Lung (tissue), 12 donors: Measurements from ENCODE around the gene C17orf50. TPM values are rescaled to one million over a fixed set of nuclear protein-coding genes. Genes with fewer than 3 reads are reported as not detected.

Source experiments
- ATAC-seq: fragments of 200-7000 bp; cut with Tn5 transposase; one replicate; pipeline ENCODE4 v1.9.1; 2020; ENCODE audit warnings: moderate number of reproducible peaks; ENCODE audit not compliant: insufficient read depth, low FRiP score
- DNase-seq, 3 donors: peaks; one replicate each; pipeline ENCODE4 v3.0.0-alpha.2; 2013 to 2017
- H3K27ac ChIP-seq, 2 donors: one replicate each; pipeline ENCODE4 v1.5.1; 2013; ENCODE audit warnings: mild to moderate bottlenecking in 2 of 2, moderate library complexity in 2 of 2, control low read depth in 1 of 2, inconsistent platforms in 1 of 2, low read depth in 1 of 2, low read length in 1 of 2
- H3K27me3 ChIP-seq, 3 donors: one replicate each; pipeline ENCODE4 v1.5.1; 2013; ENCODE audit warnings: low read length in 2 of 3; ENCODE audit not compliant: control insufficient read depth in 3 of 3, insufficient read depth in 3 of 3
- H3K36me3 ChIP-seq, 4 donors: one replicate each; pipeline ENCODE4 v1.5.1; 2013; ENCODE audit warnings: low read length in 4 of 4, mild to moderate bottlenecking in 1 of 4, moderate library complexity in 1 of 4; ENCODE audit not compliant: control insufficient read depth in 4 of 4, insufficient read depth in 4 of 4
- H3K4me1 ChIP-seq, 5 donors: one replicate each; pipeline ENCODE4 v1.5.1; 2013; ENCODE audit warnings: low read length in 5 of 5, mild to moderate bottlenecking in 2 of 5, moderate library complexity in 1 of 5; ENCODE audit not compliant: control insufficient read depth in 5 of 5, insufficient read depth in 5 of 5
- H3K4me3 ChIP-seq: one replicate; pipeline ENCODE4 v1.5.1; 2013; ENCODE audit warnings: mild to moderate bottlenecking, control low read depth, moderate library complexity
- H3K9ac ChIP-seq, 2 donors: one replicate each; pipeline ENCODE4 v1.5.1; 2013; ENCODE audit warnings: low read length in 2 of 2, control low read depth in 1 of 2; ENCODE audit not compliant: insufficient read depth in 1 of 2
- H3K9me3 ChIP-seq, 4 donors: one replicate each; pipeline ENCODE4 v1.5.1; 2013; ENCODE audit warnings: low read length in 3 of 4, mild to moderate bottlenecking in 1 of 4, moderate library complexity in 1 of 4; ENCODE audit not compliant: control insufficient read depth in 4 of 4, insufficient read depth in 3 of 4
- CTCF ChIP-seq: IDR thresholded peaks from 2 replicates; pipeline ENCODE4 v1.5.1; 2012; ENCODE audit warnings: mild to moderate bottlenecking; ENCODE audit errors: control extremely low read depth, extremely low read depth
- WGBS, 2 donors: extraction: QIAGEN DNeasy Blood & Tissue Kit; methylation state at CpG; one replicate each; pipeline ENCODE4 v1.1.7; 2013; 5-methylcytosine and 5-hydroxymethylcytosine counted together
- polyA plus RNA-seq, 2 donors: library from polyadenylated mRNA; stranded (reverse); fragments of 200-250 nt; gene quantifications; one replicate each; pipeline ENCODE4 v1.2.1, GENCODE V29; 2013
- total RNA-seq, 2 donors: library from RNA; depleted of rRNA in 1 of 2; stranded (reverse); fragments of >200 nt in 1 of 2; gene quantifications; one replicate each; pipeline ENCODE4 v1.2.1, GENCODE V29; 2014 to 2021
- donor health status: control.
- donor health status: control.
- donor health status: Bipolar disorder and iron deficiency.
- donor health status: healthy.
- donor health status: DM: yes; HTN: yes; CAD: no.

C17orf50 gene
- total and polyA plus RNA-seq, 4 donors = 0.18 to 0.40 (median 0.26) TPM; not detected in 1

GRCh38 chr17:35764123-35764991, 3.7 kb downstream of the C17orf50 start:
- Histone ChIP-seq H3K9ac (no peak overlapping the region), H3K27ac (peak overlapping the region in 1 of 2 donors; percentile 49), H3K36me3 (no peaks in the 10 kb centered on the region), H3K4me1 (peaks cover 0 to 15% (median 0%) of the 10 kb centered on the region in 5 donors), H3K27me3 (no peaks in the 10 kb centered on the region), H3K4me3 (peak overlapping the region; percentile 7), H3K9me3 (no peaks in the 10 kb centered on the region)
- WGBS, 2 donors = 4 to 6% methylated on average over 50 to 75 of the region's 75 CpGs
- DNase-seq = peak; percentile 85 to 92 (median 90)
- peak; percentile 98 for TF ChIP-seq CTCF
- ATAC-seq = peak; percentile 82

- no peaks in the 10 kb centered on the region for H3K9me3 ChIP-seq
- H3K36me3 ChIP-seq = no peaks in the 10 kb centered on the region
- no peak for TF ChIP-seq CTCF
- H3K27ac ChIP-seq = no peak overlapping the region
- H3K4me1 ChIP-seq = peaks cover 0 to 15% (median 0%) of the 10 kb centered on the region in 5 donors
- H3K4me3 ChIP-seq = no peak overlapping the region
- WGBS, 2 donors = 78 to 80% methylated on average over 11 of the region's 11 CpGs
- DNase-seq (peak; percentile 13 to 24 (median 19)), ATAC-seq (no peak)
- H3K9ac ChIP-seq = no peak overlapping the region
- H3K27me3 ChIP-seq = no peaks in the 10 kb centered on the region
Observed at GRCh38 chr17:35765086-35765710, 4.5 kb downstream of the C17orf50 start.

- no peaks in the 10 kb centered on the region for H3K27me3 ChIP-seq
- 85 to 87% methylated on average over 8 of the region's 8 CpGs for WGBS, 2 donors
- no peaks in the 10 kb centered on the region for H3K36me3 ChIP-seq
- H3K9ac ChIP-seq = no peak overlapping the region
- peaks cover 0 to 15% (median 0%) of the 10 kb centered on the region in 5 donors for H3K4me1 ChIP-seq
- no peak overlapping the region for H3K4me3 ChIP-seq
- no peaks in the 10 kb centered on the region for H3K9me3 ChIP-seq
- H3K27ac ChIP-seq = no peak overlapping the region
- DNase-seq = no peak
- ATAC-seq = no peak
- no peak for TF ChIP-seq CTCF
Observed at GRCh38 chr17:35765756-35766488, 5.2 kb downstream of the C17orf50 start.
